ENCODE data around the gene ATP2A2. TPM values are rescaled to one million over a fixed set of nuclear protein-coding genes. Genes with fewer than 3 reads are reported as not detected.
A peak's percentile ranks its signal among the peaks of the same experiment; 100 is the strongest.

Gene ATP2A2
- total RNA-seq, 1 experiment from 2014 or later = 97.9 TPM

DNA sequence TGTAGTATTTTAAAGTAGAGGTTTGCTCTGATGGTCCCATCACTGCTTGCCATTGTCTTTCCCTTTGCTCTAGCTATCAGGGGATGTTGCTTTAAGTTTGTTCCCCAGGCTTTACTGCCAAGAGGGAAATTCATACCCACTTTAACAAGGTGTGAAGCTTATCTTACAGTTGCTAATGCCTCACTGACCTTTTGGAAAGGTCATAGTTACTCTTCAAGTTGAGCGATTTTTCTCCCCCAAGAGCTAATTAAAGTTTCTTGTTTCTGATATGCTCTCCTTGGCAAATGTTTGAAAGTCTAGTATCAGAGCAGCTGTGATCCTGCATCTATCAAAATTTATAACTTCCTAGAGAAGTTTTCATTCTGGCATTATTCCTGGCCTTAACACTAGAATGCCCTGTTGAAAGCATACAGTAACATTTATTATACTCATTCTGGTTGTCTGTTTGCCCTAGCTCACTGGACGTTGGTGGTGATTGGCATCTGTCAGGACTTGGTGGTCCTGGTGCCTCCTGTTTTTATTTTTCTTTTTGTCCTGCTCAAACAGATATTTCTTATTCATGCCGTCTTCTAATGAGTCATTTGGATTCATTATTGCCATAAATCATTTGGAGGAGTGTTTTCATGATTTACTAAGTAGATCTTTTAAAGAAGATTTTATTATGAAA is 8.1 kb downstream of the ATP2A2 start:
- H3K9me3 ChIP-seq (replicated peaks) = no peaks in the 10 kb centered on the region
- H3K36me3 ChIP-seq = peaks cover 94% of the 10 kb centered on the region
- no peak overlapping the region for H3K4me3 ChIP-seq
- H3K4me1 ChIP-seq (replicated peaks) = no peaks in the 10 kb centered on the region; the same call in 1 of the 2 replicates
- no peak for DNase-seq (ENCODE audit: low read depth in 1 of 2, low spot score in 2 of 2)
- H3K27ac ChIP-seq = no peak overlapping the region; the same call in 1 of the 2 replicates
- no peaks in the 10 kb centered on the region for H3K27me3 ChIP-seq (replicated peaks)

DNA sequence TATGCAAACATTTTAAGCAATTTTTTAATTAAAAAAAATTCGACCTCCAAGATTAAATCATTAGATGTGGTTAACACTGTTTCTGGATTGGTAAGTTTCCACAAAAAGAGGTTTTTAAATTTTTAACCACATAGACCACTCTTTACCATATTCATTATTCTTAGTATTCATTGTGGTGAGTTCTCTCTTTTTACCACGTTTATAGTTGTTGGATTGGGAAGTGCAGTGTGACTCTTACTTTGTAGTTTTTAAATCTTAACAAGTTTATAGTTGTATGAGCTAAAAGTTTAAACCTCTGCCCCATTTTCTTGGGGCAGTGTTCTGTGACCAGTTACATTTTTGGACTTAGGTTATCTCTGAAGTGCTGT is 8.6 kb downstream of the ATP2A2 start:
- no peak overlapping the region for H3K4me3 ChIP-seq
- H3K27ac ChIP-seq = no peak overlapping the region
- no peaks in the 10 kb centered on the region for H3K27me3 ChIP-seq (replicated peaks)
- DNase-seq (ENCODE audit: low read depth in 1 of 2, low spot score in 2 of 2) = no peak
- peaks cover 94% of the 10 kb centered on the region for H3K36me3 ChIP-seq
- no peaks in the 10 kb centered on the region for H3K9me3 ChIP-seq (replicated peaks)
- no peaks in the 10 kb centered on the region; the same call in 1 of the 2 replicates for H3K4me1 ChIP-seq (replicated peaks)

GRCh38 chr12:110301065-110301806 is 20.2 kb downstream of the ATP2A2 start:
- H3K36me3 ChIP-seq = peaks cover 91% of the 10 kb centered on the region
- DNase-seq (ENCODE audit: low read depth in 1 of 2, low spot score in 2 of 2) = no peak
- no peak overlapping the region for H3K27ac ChIP-seq
- H3K4me3 ChIP-seq = no peak overlapping the region
- no peaks in the 10 kb centered on the region for H3K9me3 ChIP-seq (replicated peaks)
- peaks cover 14% of the 10 kb centered on the region for H3K4me1 ChIP-seq (replicated peaks)
- no peaks in the 10 kb centered on the region for H3K27me3 ChIP-seq (replicated peaks)

- H3K27me3 ChIP-seq (replicated peaks) = no peaks in the 10 kb centered on the region
- peak in 1 of 2 experiments; percentile 30 for DNase-seq (ENCODE audit: low read depth in 1 of 2, low spot score in 2 of 2)
- H3K4me3 ChIP-seq = no peak overlapping the region
- H3K36me3 ChIP-seq = peaks cover 82% of the 10 kb centered on the region
- peaks cover 33% of the 10 kb centered on the region for H3K4me1 ChIP-seq (replicated peaks)
- no peaks in the 10 kb centered on the region for H3K9me3 ChIP-seq (replicated peaks)
- peak overlapping the region; percentile 19; the same call in 1 of the 2 replicates for H3K27ac ChIP-seq
Observed at GRCh38 chr12:110304061-110304551, 23.1 kb downstream of the ATP2A2 start.

GRCh38 chr12:110307372-110307771 is 26.3 kb downstream of the ATP2A2 start:
- Histone ChIP-seq H3K27ac (no peak overlapping the region), H3K4me1 (replicated peaks) (peaks cover 33% of the 10 kb centered on the region), H3K9me3 (replicated peaks) (no peaks in the 10 kb centered on the region), H3K36me3 (peaks cover 79% of the 10 kb centered on the region), H3K27me3 (replicated peaks) (no peaks in the 10 kb centered on the region), H3K4me3 (no peak overlapping the region)
- DNase-seq (ENCODE audit: low read depth in 1 of 2, low spot score in 2 of 2) = peak in 1 of 2 experiments; percentile 24

GRCh38 chr12:110310763-110311162 is 29.7 kb downstream of the ATP2A2 start:
- peaks cover 33% of the 10 kb centered on the region for H3K4me1 ChIP-seq (replicated peaks)
- peaks cover 66% of the 10 kb centered on the region for H3K36me3 ChIP-seq
- no peaks in the 10 kb centered on the region for H3K27me3 ChIP-seq (replicated peaks)
- no peaks in the 10 kb centered on the region for H3K9me3 ChIP-seq (replicated peaks)
- no peak overlapping the region for H3K27ac ChIP-seq
- no peak for DNase-seq (ENCODE audit: low read depth in 1 of 2, low spot score in 2 of 2)
- H3K4me3 ChIP-seq = no peak overlapping the region

DNA sequence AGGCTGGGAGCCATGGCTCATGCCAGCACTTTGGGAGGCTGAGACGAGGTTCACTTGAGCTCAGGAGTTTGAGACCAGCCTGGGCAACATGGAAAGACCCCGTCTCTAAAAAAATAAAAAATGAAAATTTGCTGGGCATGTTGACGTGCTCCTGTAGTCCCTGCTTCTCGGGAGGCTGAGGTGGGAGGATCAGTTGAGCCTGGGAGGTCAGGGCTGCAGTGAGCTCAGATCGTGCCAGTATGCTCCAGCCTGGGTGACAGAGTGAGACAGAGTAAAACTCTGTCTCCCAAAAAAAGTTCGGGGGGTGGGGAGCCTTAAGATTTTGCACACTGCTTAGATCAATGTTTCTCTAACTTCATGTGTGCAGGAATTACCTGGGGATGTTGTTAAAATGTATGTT is 30.9 kb downstream of the ATP2A2 start:
- no peak for DNase-seq (ENCODE audit: low read depth in 1 of 2, low spot score in 2 of 2)
- no peaks in the 10 kb centered on the region for H3K27me3 ChIP-seq (replicated peaks)
- peaks cover 40% of the 10 kb centered on the region for H3K4me1 ChIP-seq (replicated peaks)
- H3K27ac ChIP-seq = no peak overlapping the region
- no peaks in the 10 kb centered on the region for H3K9me3 ChIP-seq (replicated peaks)
- peaks cover 66% of the 10 kb centered on the region for H3K36me3 ChIP-seq
- no peak overlapping the region for H3K4me3 ChIP-seq

DNA sequence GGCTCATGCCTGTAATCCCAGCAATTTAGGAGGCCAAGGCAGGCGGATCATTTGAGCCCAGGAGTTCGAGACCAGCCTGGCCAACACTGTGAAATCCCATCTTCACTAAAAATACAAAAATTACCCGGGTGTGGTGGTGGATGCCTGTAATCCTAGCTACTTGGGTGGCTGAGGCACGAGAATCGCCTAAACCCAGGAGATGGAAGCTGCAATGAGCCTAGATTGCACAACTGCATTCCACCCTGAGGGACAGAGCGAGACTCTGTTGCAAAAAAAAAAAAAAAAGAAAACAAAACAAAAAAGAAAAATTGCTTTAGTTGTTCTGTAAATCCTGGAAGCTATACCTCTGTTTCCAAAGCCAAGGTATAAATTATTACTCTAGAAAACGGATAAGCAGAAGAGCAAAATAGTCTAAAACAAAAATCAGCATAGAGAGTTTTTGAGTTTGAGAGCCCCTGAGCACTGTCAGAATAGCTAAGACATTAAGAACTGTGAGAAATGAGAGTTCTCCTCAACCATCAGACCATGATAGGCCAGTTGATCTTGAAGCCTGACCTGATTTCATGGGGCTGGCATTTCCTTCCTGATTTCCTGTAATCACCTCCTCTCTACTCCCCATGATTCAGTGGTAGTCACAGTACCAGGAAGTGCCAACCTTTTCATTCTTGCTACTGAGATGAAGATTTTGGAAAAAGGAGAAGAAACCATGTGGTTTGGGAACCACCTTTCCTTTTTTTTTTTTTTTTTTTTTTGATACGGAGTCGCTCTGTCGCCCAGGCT is 31.7 kb downstream of the ATP2A2 start:
- H3K27me3 ChIP-seq (replicated peaks) = no peaks in the 10 kb centered on the region
- H3K4me1 ChIP-seq (replicated peaks) = peaks cover 36% of the 10 kb centered on the region
- H3K36me3 ChIP-seq = peaks cover 60% of the 10 kb centered on the region
- H3K4me3 ChIP-seq = no peak overlapping the region
- H3K9me3 ChIP-seq (replicated peaks) = no peaks in the 10 kb centered on the region
- no peak for DNase-seq (ENCODE audit: low read depth in 1 of 2, low spot score in 2 of 2)
- no peak overlapping the region for H3K27ac ChIP-seq

- Histone ChIP-seq H3K4me1 (replicated peaks) (peaks cover 41% of the 10 kb centered on the region), H3K4me3 (no peak overlapping the region), H3K27me3 (replicated peaks) (no peaks in the 10 kb centered on the region), H3K27ac (peak overlapping the region; percentile 3; the same call in 1 of the 2 replicates), H3K9me3 (replicated peaks) (no peaks in the 10 kb centered on the region), H3K36me3 (peaks cover 61% of the 10 kb centered on the region)
- peak in 1 of 2 experiments; percentile 12 for DNase-seq (ENCODE audit: low read depth in 1 of 2, low spot score in 2 of 2)
Observed at GRCh38 chr12:110314308-110314707, 33.3 kb downstream of the ATP2A2 start.

DNA sequence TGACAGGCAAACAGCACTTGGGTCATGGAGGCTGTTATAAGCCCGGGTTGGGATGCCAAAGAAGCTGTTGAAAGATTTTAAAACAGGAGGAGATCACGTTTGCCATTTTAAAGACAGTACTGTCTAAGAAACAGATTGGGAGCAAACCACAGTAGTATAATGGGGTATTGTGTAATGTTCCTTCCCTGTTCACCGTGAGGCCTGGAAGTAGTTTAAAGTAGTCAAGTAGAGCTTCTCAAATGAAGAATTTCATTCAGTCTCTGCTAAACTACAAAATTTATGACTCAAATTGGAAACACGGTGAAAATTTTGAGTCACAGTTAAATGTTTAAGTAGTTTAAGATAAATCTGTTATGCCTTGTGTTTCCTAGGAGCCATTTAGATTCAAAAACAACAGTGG is 35.8 kb downstream of the ATP2A2 start:
- Histone ChIP-seq H3K36me3 (peaks cover 57% of the 10 kb centered on the region), H3K27ac (peak overlapping the region; percentile 59), H3K4me3 (no peak overlapping the region), H3K4me1 (replicated peaks) (peaks cover 41% of the 10 kb centered on the region), H3K9me3 (replicated peaks) (no peaks in the 10 kb centered on the region), H3K27me3 (replicated peaks) (no peaks in the 10 kb centered on the region)
- peak in 1 of 2 experiments; percentile 14 for DNase-seq (ENCODE audit: low read depth in 1 of 2, low spot score in 2 of 2)

- no peak overlapping the region for H3K4me3 ChIP-seq
- H3K27me3 ChIP-seq (replicated peaks) = no peaks in the 10 kb centered on the region
- peaks cover 61% of the 10 kb centered on the region for H3K36me3 ChIP-seq
- H3K9me3 ChIP-seq (replicated peaks) = no peaks in the 10 kb centered on the region
- peaks cover 39% of the 10 kb centered on the region for H3K4me1 ChIP-seq (replicated peaks)
- peak in 1 of 2 experiments; percentile 37 for DNase-seq (ENCODE audit: low read depth in 1 of 2, low spot score in 2 of 2)
- peak overlapping the region; percentile 59 for H3K27ac ChIP-seq
Observed at GRCh38 chr12:110317911-110318310, 36.9 kb downstream of the ATP2A2 start.

DNA sequence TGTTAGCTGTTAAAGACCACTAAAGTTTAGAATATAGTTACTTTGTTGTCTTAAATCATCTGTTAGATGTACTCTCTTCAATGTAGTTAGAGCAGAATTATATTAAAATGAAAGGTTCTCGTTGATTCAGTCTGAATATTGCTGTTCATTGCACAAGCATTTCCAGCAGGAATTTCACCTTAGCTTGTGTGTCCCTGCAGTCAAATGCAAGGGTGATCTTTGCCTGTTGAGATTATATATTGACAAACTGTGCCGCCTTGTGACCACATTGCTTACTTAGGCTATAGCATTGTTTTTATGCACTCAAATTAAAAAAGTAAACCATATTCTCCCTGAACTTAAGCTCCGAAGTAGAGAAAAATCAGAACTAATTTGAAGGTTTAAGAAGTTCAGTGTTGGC is 39.5 kb downstream of the ATP2A2 start:
- Histone ChIP-seq H3K36me3 (peaks cover 70% of the 10 kb centered on the region), H3K9me3 (replicated peaks) (no peaks in the 10 kb centered on the region), H3K27me3 (replicated peaks) (no peaks in the 10 kb centered on the region), H3K27ac (no peak overlapping the region), H3K4me1 (replicated peaks) (peaks cover 28% of the 10 kb centered on the region), H3K4me3 (no peak overlapping the region)
- DNase-seq (ENCODE audit: low read depth in 1 of 2, low spot score in 2 of 2) = no peak

- DNase-seq (ENCODE audit: low read depth in 1 of 2, low spot score in 2 of 2) = no peak
- Histone ChIP-seq H3K36me3 (peaks cover 89% of the 10 kb centered on the region), H3K27me3 (replicated peaks) (no peaks in the 10 kb centered on the region), H3K4me3 (no peak overlapping the region), H3K9me3 (replicated peaks) (no peaks in the 10 kb centered on the region), H3K27ac (no peak overlapping the region), H3K4me1 (replicated peaks) (no peaks in the 10 kb centered on the region)
Observed at GRCh38 chr12:110329710-110330109, 48.7 kb downstream of the ATP2A2 start.

Data from SJSA1 (cell line).